ENCODE data around the gene TWF2.

Gene TWF2

DNA sequence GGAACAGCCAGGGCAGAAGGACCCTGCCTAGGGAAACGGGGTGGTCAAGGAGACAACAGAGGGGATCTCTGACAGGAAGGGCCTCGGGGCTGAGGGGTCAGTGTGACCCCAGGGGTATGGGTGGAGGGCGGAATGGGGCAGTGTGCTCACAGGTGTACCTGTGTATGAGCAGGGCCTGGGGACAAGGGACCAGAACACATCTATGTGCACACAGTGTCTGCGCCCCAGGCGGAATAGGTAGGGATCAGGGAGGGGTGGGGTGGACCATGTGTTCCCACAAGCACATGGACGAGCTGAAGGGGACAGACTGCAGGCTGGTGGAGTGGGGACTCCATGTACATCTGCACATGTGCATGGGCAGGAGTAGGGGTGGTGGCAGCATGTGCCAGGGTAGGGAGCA lies 8.5 kb downstream of the TWF2 start:
- no peaks in the 10 kb centered on the region for H3K36me3 ChIP-seq (ENCODE audit: control insufficient read depth, insufficient read depth, low read length)
- H3K4me2 ChIP-seq (ENCODE audit: low read length), result no peak overlapping the region
- no peak overlapping the region for H3K27ac ChIP-seq
- no peak overlapping the region for H3K4me3 ChIP-seq (ENCODE audit: low read depth, low read length)
- H3K79me2 ChIP-seq, result no peaks in the 10 kb centered on the region
- H3K27me3 ChIP-seq (ENCODE audit: control insufficient read depth, insufficient read depth, low read length), result no peaks in the 10 kb centered on the region
- TF ChIP-seq, protein P1, sequence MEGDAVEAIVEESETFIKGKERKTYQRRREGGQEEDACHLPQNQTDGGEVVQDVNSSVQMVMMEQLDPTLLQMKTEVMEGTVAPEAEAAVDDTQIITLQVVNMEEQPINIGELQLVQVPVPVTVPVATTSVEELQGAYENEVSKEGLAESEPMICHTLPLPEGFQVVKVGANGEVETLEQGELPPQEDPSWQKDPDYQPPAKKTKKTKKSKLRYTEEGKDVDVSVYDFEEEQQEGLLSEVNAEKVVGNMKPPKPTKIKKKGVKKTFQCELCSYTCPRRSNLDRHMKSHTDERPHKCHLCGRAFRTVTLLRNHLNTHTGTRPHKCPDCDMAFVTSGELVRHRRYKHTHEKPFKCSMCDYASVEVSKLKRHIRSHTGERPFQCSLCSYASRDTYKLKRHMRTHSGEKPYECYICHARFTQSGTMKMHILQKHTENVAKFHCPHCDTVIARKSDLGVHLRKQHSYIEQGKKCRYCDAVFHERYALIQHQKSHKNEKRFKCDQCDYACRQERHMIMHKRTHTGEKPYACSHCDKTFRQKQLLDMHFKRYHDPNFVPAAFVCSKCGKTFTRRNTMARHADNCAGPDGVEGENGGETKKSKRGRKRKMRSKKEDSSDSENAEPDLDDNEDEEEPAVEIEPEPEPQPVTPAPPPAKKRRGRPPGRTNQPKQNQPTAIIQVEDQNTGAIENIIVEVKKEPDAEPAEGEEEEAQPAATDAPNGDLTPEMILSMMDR (IDR thresholded peaks at IDR 0.05), result no peak
- no peaks in the 10 kb centered on the region for H3K9me3 ChIP-seq (ENCODE audit: control insufficient read depth, low read length)
- H2AFZ ChIP-seq, result no peak overlapping the region
- no peaks in the 10 kb centered on the region for H3K4me1 ChIP-seq
- no peak overlapping the region for H3K9ac ChIP-seq

DNA sequence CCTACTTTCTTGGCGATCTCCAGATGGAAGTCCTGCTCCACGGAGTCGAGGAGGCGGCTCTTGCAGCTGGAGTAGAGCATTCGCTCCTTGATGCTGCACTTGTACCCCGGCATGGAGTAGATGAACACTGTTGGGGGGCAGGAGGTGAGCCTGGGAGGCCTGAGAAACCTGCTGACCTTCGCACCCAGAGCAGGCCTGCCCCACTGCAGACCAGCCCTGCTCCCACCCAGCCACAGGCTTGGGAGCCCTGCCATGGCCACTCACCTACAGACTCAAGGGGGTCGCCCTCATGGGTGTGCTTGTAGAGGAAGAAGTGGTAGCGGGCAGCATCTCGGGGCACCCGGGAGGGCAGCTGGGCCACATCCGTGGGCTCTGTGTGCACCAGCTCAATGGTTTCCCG lies 9.3 kb downstream of the TWF2 start:
- H3K9me3 ChIP-seq (ENCODE audit: control insufficient read depth, low read length), result no peaks in the 10 kb centered on the region
- H2AFZ ChIP-seq, result no peak overlapping the region
- H3K4me3 ChIP-seq (ENCODE audit: low read depth, low read length), result no peak overlapping the region
- no peaks in the 10 kb centered on the region for H3K36me3 ChIP-seq (ENCODE audit: control insufficient read depth, insufficient read depth, low read length)
- TF ChIP-seq, protein P1 (IDR thresholded peaks at IDR 0.05), result no peak
- H3K79me2 ChIP-seq, result no peaks in the 10 kb centered on the region
- H3K9ac ChIP-seq, result no peak overlapping the region
- H3K27me3 ChIP-seq (ENCODE audit: control insufficient read depth, insufficient read depth, low read length), result no peaks in the 10 kb centered on the region
- no peaks in the 10 kb centered on the region for H3K4me1 ChIP-seq
- H3K27ac ChIP-seq, result no peak overlapping the region
- no peak overlapping the region for H3K4me2 ChIP-seq (ENCODE audit: low read length)

GRCh38 chr3:52228751-52229291 lies 10.1 kb downstream of the TWF2 start:
- H3K9me3 ChIP-seq (ENCODE audit: control insufficient read depth, low read length), result no peaks in the 10 kb centered on the region
- H3K79me2 ChIP-seq, result no peaks in the 10 kb centered on the region
- H3K9ac ChIP-seq, result no peak overlapping the region
- TF ChIP-seq, protein P1 (IDR thresholded peaks at IDR 0.05), result no peak
- H3K36me3 ChIP-seq (ENCODE audit: control insufficient read depth, insufficient read depth, low read length), result no peaks in the 10 kb centered on the region
- H3K4me3 ChIP-seq (ENCODE audit: low read depth, low read length), result no peak overlapping the region
- no peaks in the 10 kb centered on the region for H3K4me1 ChIP-seq
- no peaks in the 10 kb centered on the region for H3K27me3 ChIP-seq (ENCODE audit: control insufficient read depth, insufficient read depth, low read length)
- no peak overlapping the region for H3K27ac ChIP-seq
- H2AFZ ChIP-seq, result no peak overlapping the region
- no peak overlapping the region for H3K4me2 ChIP-seq (ENCODE audit: low read length)

DNA sequence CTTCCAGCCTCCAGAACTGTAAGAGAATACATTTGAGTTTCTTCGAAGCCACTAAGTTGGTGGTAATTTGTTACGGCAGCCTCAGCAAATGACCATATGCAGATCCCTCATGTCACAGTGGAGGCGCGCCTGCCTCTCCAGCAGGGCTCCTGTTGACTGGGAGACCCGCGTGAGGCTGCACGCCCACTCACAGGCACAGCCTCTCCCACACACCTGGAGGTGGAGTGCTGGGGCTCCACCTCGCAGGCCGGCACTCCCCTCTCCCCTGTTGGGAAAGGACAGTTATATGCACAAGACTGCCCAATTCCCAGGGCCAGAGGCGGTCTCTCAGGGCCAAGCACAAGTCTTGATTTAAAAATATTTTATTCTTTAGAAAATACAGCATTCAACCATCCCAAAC lies 10.7 kb downstream of the TWF2 start:
- Histone ChIP-seq H3K9ac (no peak overlapping the region), H2AFZ (no peak overlapping the region), H3K27me3 (ENCODE audit: control insufficient read depth, insufficient read depth, low read length) (no peaks in the 10 kb centered on the region), H3K79me2 (no peaks in the 10 kb centered on the region), H3K4me1 (no peaks in the 10 kb centered on the region), H3K9me3 (ENCODE audit: control insufficient read depth, low read length) (no peaks in the 10 kb centered on the region), H3K36me3 (ENCODE audit: control insufficient read depth, insufficient read depth, low read length) (no peaks in the 10 kb centered on the region), H3K27ac (no peak overlapping the region), H3K4me3 (ENCODE audit: low read depth, low read length) (no peak overlapping the region), H3K4me2 (ENCODE audit: low read length) (no peak overlapping the region)
- TF ChIP-seq, protein P1 (IDR thresholded peaks at IDR 0.05), result no peak

DNA sequence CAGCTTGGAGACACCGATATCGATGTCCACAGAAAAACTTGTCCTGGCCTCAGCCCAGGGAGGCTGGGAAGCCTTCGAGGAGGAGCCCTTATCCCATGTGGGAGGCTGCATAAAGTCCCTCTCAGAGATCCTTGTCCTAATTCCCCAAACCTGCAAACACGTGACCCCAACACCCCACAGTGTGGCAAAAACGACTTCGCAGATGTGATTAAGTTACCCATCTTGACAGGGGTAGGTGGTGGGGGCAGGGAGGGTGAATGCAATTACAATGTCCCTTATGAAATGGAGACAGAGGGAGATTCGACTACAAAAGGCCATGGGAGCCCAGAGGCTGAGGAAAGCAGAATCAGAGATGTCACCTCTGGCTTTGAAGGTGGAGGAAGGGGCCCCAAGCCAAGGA lies 11.2 kb downstream of the TWF2 start:
- no peaks in the 10 kb centered on the region for H3K9me3 ChIP-seq (ENCODE audit: control insufficient read depth, low read length)
- H3K27ac ChIP-seq, result no peak overlapping the region
- no peak overlapping the region for H3K4me2 ChIP-seq (ENCODE audit: low read length)
- H3K4me1 ChIP-seq, result no peaks in the 10 kb centered on the region
- no peak overlapping the region for H3K9ac ChIP-seq
- TF ChIP-seq, protein P1 (IDR thresholded peaks at IDR 0.05), result no peak
- H3K36me3 ChIP-seq (ENCODE audit: control insufficient read depth, insufficient read depth, low read length), result no peaks in the 10 kb centered on the region
- no peak overlapping the region for H3K4me3 ChIP-seq (ENCODE audit: low read depth, low read length)
- H3K27me3 ChIP-seq (ENCODE audit: control insufficient read depth, insufficient read depth, low read length), result no peaks in the 10 kb centered on the region
- no peaks in the 10 kb centered on the region for H3K79me2 ChIP-seq
- H2AFZ ChIP-seq, result no peak overlapping the region
